ENCODE results near the gene CCL5. TPM values are rescaled to one million over a fixed set of nuclear protein-coding genes. Genes with fewer than 3 reads are reported as not detected.

Gene CCL5
- total and polyA plus RNA-seq, 2 donors = 26.7 to 27.4 TPM

DNA sequence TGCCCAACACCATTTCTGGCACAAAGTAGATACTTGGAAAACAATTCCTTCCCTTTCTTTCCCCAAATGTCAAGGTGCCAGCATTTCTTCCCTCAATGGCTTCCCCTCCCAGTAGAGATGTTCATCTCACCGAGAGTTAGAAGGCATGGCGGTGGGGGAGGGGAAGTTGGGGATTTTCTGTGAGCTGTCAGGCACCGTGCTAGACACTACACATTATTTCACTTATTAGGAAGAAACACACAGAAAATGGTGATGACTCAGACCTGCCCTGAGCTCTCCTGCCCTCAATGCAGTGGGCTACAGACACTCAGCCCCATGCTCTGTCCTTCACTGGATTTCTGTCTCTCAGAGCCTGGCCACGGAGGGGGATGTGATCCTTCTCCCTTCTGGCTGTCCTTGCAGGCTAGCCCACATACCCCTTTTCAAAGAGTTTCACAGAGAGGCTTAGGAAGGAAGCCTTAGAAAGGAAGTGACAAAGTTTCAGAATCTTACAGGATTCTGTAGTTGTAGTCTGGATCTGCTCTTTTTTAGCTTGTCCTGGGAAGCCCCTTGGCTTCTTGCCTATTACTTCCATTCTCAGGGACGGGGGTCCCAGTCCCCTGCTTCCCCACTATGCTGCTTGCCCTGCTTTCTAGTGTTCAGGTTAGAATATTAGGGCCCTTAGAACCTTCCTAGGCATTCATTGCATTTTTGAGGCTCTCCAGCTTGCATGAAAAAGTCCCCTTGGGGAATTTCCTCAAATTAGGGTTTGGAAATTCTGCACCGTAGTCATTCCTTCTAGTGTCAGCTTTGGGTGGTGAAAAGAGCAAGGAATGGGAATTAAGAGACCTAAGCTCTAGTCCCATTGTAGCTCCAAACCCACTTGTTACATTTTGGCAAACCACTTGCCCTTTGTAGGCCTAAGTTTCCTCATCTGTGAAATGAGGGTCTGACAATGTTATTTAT lies 12.2 kb upstream of the CCL5 start:
- H3K4me3 ChIP-seq (ENCODE audit: low read length in 2 of 2) = no peak overlapping the region
- peaks cover 19 to 44% of the 10 kb centered on the region in 2 donors for H3K4me1 ChIP-seq (ENCODE audit: control insufficient read depth in 2 of 2, insufficient read depth in 2 of 2, low read length in 2 of 2)
- no peaks in the 10 kb centered on the region for H3K27me3 ChIP-seq (ENCODE audit: control insufficient read depth in 2 of 2, insufficient read depth in 1 of 2, low read length in 1 of 2)
- WGBS = 89% methylated on average over 6 of the region's 6 CpGs
- H3K27ac ChIP-seq (ENCODE audit: low read depth in 1 of 2, low read length in 1 of 2) = peak overlapping the region; percentile 61 to 95
- no peaks in the 10 kb centered on the region for H3K9me3 ChIP-seq (ENCODE audit: control insufficient read depth in 2 of 2, insufficient read depth in 1 of 2, low read length in 1 of 2)
- no peak for DNase-seq (ENCODE audit: low read depth in 6 of 9, low spot score in 9 of 9)
- no peaks in the 10 kb centered on the region for H3K36me3 ChIP-seq (ENCODE audit: control insufficient read depth in 2 of 2, insufficient read depth in 2 of 2, low read length in 1 of 2)

DNA sequence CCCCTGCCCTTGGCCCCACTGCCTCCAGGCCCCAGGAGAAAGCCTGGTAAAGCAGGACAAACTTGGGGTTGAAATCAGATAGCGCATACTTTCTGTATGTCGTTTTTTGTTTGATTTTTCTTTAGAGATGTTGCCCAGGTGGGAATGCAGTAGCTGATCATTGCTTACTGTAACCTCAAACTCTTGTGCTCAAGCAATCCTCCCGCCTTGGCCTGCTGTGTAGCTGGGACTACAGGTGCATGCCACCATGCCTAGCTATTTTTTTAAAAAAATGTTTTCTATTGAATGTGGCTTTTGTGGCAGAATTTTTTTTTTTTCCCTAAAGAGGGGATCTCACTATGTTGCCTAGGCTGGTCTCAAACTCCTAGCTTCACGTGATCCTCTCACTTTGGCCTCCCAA lies 11.1 kb upstream of the CCL5 start:
- Histone ChIP-seq H3K27me3 (ENCODE audit: control insufficient read depth in 2 of 2, insufficient read depth in 1 of 2, low read length in 1 of 2) (no peaks in the 10 kb centered on the region), H3K4me3 (ENCODE audit: low read length in 2 of 2) (no peak overlapping the region), H3K9me3 (ENCODE audit: control insufficient read depth in 2 of 2, insufficient read depth in 1 of 2, low read length in 1 of 2) (no peaks in the 10 kb centered on the region), H3K4me1 (ENCODE audit: control insufficient read depth in 2 of 2, insufficient read depth in 2 of 2, low read length in 2 of 2) (peaks cover 17 to 42% of the 10 kb centered on the region in 2 donors), H3K36me3 (ENCODE audit: control insufficient read depth in 2 of 2, insufficient read depth in 2 of 2, low read length in 1 of 2) (no peaks in the 10 kb centered on the region), H3K27ac (ENCODE audit: low read depth in 1 of 2, low read length in 1 of 2) (peak overlapping the region; percentile 74 to 95)
- DNase-seq (ENCODE audit: low read depth in 6 of 9, low spot score in 9 of 9) = peak in 3 of 9 donors; percentile 51 to 73 (median 61)
- 23% methylated on average over 4 of the region's 4 CpGs for WGBS

- 29% methylated on average over 4 of the region's 4 CpGs for WGBS
- H3K4me1 ChIP-seq (ENCODE audit: control insufficient read depth in 2 of 2, insufficient read depth in 2 of 2, low read length in 2 of 2) = peaks cover 13 to 38% of the 10 kb centered on the region in 2 donors
- H3K9me3 ChIP-seq (ENCODE audit: control insufficient read depth in 2 of 2, insufficient read depth in 1 of 2, low read length in 1 of 2) = no peaks in the 10 kb centered on the region
- no peaks in the 10 kb centered on the region for H3K27me3 ChIP-seq (ENCODE audit: control insufficient read depth in 2 of 2, insufficient read depth in 1 of 2, low read length in 1 of 2)
- peak in 5 of 9 donors; percentile 28 to 80 (median 55) for DNase-seq (ENCODE audit: low read depth in 6 of 9, low spot score in 9 of 9)
- H3K4me3 ChIP-seq (ENCODE audit: low read length in 2 of 2) = no peak overlapping the region
- H3K27ac ChIP-seq (ENCODE audit: low read depth in 1 of 2, low read length in 1 of 2) = peak overlapping the region; percentile 74 to 95
- no peaks in the 10 kb centered on the region for H3K36me3 ChIP-seq (ENCODE audit: control insufficient read depth in 2 of 2, insufficient read depth in 2 of 2, low read length in 1 of 2)
These were observed 10.6 kb upstream of the CCL5 start for GRCh38 chr17:35890774-35891155.

GRCh38 chr17:35889818-35890773 lies 9.9 kb upstream of the CCL5 start:
- peaks cover 13 to 38% of the 10 kb centered on the region in 2 donors for H3K4me1 ChIP-seq (ENCODE audit: control insufficient read depth in 2 of 2, insufficient read depth in 2 of 2, low read length in 2 of 2)

GRCh38 chr17:35889241-35889640 lies 9.1 kb upstream of the CCL5 start:
- peaks cover 13 to 38% of the 10 kb centered on the region in 2 donors for H3K4me1 ChIP-seq (ENCODE audit: control insufficient read depth in 2 of 2, insufficient read depth in 2 of 2, low read length in 2 of 2)
- DNase-seq (ENCODE audit: low read depth in 6 of 9, low spot score in 9 of 9) = no peak
- no peak overlapping the region for H3K4me3 ChIP-seq (ENCODE audit: low read length in 2 of 2)
- 92% methylated on average over 2 of the region's 2 CpGs for WGBS
- no peaks in the 10 kb centered on the region for H3K27me3 ChIP-seq (ENCODE audit: control insufficient read depth in 2 of 2, insufficient read depth in 1 of 2, low read length in 1 of 2)
- H3K27ac ChIP-seq (ENCODE audit: low read depth in 1 of 2, low read length in 1 of 2) = peak overlapping the region in 1 of 2 donors; percentile 93
- no peaks in the 10 kb centered on the region for H3K9me3 ChIP-seq (ENCODE audit: control insufficient read depth in 2 of 2, insufficient read depth in 1 of 2, low read length in 1 of 2)
- no peaks in the 10 kb centered on the region for H3K36me3 ChIP-seq (ENCODE audit: control insufficient read depth in 2 of 2, insufficient read depth in 2 of 2, low read length in 1 of 2)

More at GRCh38 chr17:35889818-35890773, 9.9 kb upstream of the CCL5 start:
- DNase-seq (ENCODE audit: low read depth in 6 of 9, low spot score in 9 of 9) = peak in 1 of 9 donors; percentile 50
- H3K36me3 ChIP-seq (ENCODE audit: control insufficient read depth in 2 of 2, insufficient read depth in 2 of 2, low read length in 1 of 2) = no peaks in the 10 kb centered on the region
- no peaks in the 10 kb centered on the region for H3K9me3 ChIP-seq (ENCODE audit: control insufficient read depth in 2 of 2, insufficient read depth in 1 of 2, low read length in 1 of 2)
- no peak overlapping the region for H3K4me3 ChIP-seq (ENCODE audit: low read length in 2 of 2)
- 92% methylated on average over 2 of the region's 2 CpGs for WGBS
- no peaks in the 10 kb centered on the region for H3K27me3 ChIP-seq (ENCODE audit: control insufficient read depth in 2 of 2, insufficient read depth in 1 of 2, low read length in 1 of 2)
- H3K27ac ChIP-seq (ENCODE audit: low read depth in 1 of 2, low read length in 1 of 2) = peak overlapping the region; percentile 46 to 95

DNA sequence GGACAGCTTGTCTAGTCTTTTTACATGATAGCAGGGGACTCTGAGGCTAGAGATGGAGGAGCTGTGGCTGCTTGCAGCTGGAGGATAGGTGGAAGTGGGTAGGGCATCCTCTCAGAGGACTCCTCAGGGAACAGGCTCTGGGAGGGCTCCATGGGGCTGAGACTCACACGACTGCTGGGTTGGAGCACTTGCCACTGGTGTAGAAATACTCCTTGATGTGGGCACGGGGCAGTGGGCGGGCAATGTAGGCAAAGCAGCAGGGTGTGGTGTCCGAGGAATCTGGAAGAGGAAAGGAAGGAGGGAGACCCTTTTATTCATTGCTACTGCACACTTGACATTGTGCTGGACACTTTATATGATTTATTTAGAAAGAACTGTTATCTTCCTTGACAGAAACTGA lies 1.8 kb downstream of the CCL5 start:
- 87% methylated on average over 4 of the region's 4 CpGs for WGBS
- H3K27ac ChIP-seq (ENCODE audit: low read depth in 1 of 2, low read length in 1 of 2) = no peak overlapping the region
- H3K4me1 ChIP-seq (ENCODE audit: control insufficient read depth in 2 of 2, insufficient read depth in 2 of 2, low read length in 2 of 2) = peaks cover 9 to 20% of the 10 kb centered on the region in 2 donors

DNA sequence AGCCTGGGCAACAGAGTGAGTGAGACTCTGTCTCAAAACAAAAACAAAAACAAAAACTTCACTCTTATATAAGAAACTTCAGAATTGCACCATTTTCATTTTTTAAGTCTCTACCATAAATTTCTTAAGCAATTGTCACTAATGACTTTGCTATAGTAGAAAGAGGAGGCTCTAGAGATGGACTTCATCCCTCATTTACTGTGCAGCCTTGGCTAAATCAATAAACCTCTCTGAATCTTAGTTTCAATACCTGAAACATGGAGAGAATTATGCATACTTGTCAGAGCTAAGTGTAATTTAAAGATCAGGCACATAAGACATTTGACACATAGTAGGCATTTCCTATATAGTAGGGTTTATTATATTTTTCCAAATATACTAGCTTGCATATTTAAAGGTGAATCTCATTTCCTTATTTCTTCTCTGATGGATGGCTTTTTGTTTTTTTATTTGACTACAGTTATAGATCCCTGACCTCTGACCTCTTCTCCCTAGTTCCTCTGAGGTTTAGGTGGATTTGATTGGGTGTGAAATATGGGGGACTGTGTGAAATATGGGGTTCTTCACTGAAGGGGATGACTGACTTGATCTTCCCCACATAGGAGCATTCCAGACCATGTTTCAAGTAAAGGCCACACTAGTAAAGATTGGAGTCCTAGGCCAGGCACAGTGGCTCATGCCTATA lies 2.7 kb downstream of the CCL5 start:
- no peaks in the 10 kb centered on the region for H3K36me3 ChIP-seq (ENCODE audit: control insufficient read depth in 2 of 2, insufficient read depth in 2 of 2, low read length in 1 of 2)
- H3K27ac ChIP-seq (ENCODE audit: low read depth in 1 of 2, low read length in 1 of 2) = no peak overlapping the region
- no peak overlapping the region for H3K4me3 ChIP-seq (ENCODE audit: low read length in 2 of 2)
- DNase-seq (ENCODE audit: low read depth in 6 of 9, low spot score in 9 of 9) = no peak
- peaks cover 9 to 20% of the 10 kb centered on the region in 2 donors for H3K4me1 ChIP-seq (ENCODE audit: control insufficient read depth in 2 of 2, insufficient read depth in 2 of 2, low read length in 2 of 2)
- no peaks in the 10 kb centered on the region for H3K9me3 ChIP-seq (ENCODE audit: control insufficient read depth in 2 of 2, insufficient read depth in 1 of 2, low read length in 1 of 2)
- H3K27me3 ChIP-seq (ENCODE audit: control insufficient read depth in 2 of 2, insufficient read depth in 1 of 2, low read length in 1 of 2) = no peaks in the 10 kb centered on the region

More for the DNA sequence above, 1.8 kb downstream of the CCL5 start:
- Histone ChIP-seq H3K36me3 (ENCODE audit: control insufficient read depth in 2 of 2, insufficient read depth in 2 of 2, low read length in 1 of 2) (no peaks in the 10 kb centered on the region), H3K9me3 (ENCODE audit: control insufficient read depth in 2 of 2, insufficient read depth in 1 of 2, low read length in 1 of 2) (no peaks in the 10 kb centered on the region), H3K4me3 (ENCODE audit: low read length in 2 of 2) (no peak overlapping the region), H3K27me3 (ENCODE audit: control insufficient read depth in 2 of 2, insufficient read depth in 1 of 2, low read length in 1 of 2) (no peaks in the 10 kb centered on the region)
- no peak for DNase-seq (ENCODE audit: low read depth in 6 of 9, low spot score in 9 of 9)

DNA sequence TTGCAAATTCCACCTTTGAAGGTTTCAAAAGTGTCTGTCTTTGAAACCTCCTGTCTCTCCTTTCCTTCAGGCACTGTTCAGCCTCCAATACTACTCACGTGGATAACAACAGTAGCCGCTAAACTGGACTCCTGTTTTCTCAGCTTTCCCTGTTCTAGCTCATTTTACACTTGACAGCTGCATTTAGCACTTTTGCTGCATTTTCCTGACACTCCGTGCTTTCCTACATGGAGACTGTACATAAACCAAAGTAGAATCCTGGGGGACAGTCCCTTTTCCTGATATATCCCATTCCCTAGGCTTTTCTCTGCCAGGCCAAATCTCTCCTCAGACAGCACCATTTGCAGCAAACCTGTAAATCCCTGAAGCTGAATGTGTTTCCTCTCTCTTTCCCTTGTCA lies 3.6 kb downstream of the CCL5 start:
- H3K4me3 ChIP-seq (ENCODE audit: low read length in 2 of 2) = no peak overlapping the region
- H3K4me1 ChIP-seq (ENCODE audit: control insufficient read depth in 2 of 2, insufficient read depth in 2 of 2, low read length in 2 of 2) = peaks cover 9 to 21% of the 10 kb centered on the region in 2 donors
- no peak for DNase-seq (ENCODE audit: low read depth in 6 of 9, low spot score in 9 of 9)
- H3K36me3 ChIP-seq (ENCODE audit: control insufficient read depth in 2 of 2, insufficient read depth in 2 of 2, low read length in 1 of 2) = no peaks in the 10 kb centered on the region
- no peak overlapping the region for H3K27ac ChIP-seq (ENCODE audit: low read depth in 1 of 2, low read length in 1 of 2)
- 91% methylated on average over 3 of the region's 3 CpGs for WGBS
- H3K9me3 ChIP-seq (ENCODE audit: control insufficient read depth in 2 of 2, insufficient read depth in 1 of 2, low read length in 1 of 2) = peaks cover 0 to under 1% of the 10 kb centered on the region in 2 donors
- H3K27me3 ChIP-seq (ENCODE audit: control insufficient read depth in 2 of 2, insufficient read depth in 1 of 2, low read length in 1 of 2) = no peaks in the 10 kb centered on the region
